Caki2 (cell line): ENCODE measurements around the gene ADAMTS15. TPM values are rescaled to one million over a fixed set of nuclear protein-coding genes. Genes with fewer than 3 reads are reported as not detected.
A peak's percentile ranks its signal among the peaks of the same experiment; 100 is the strongest.

Experiments
- DNase-seq: peaks from one replicate; pipeline ENCODE4 v3.0.0-alpha.2; 2015; ENCODE audit warnings: low read depth
- in situ Hi-C: cut with HindIII; loops from 2 replicates; pipeline ENCODE4 v1.10.0; 2016; ENCODE audit warnings: low sequenced_read_pairs, low pct_unique_long_range_greater_than_20kb, mixed read lengths
- total RNA-seq: library from RNA; depleted of rRNA; stranded (reverse); fragments of >200 nt; shearing (Covaris generic); gene quantifications from 2 replicates; pipeline ENCODE4 v1.2.3, GENCODE V29; 2014; ENCODE audit warnings: low replicate concordance

Gene ADAMTS15
- total RNA-seq, 1 experiment from 2014 or later, result 4.6 TPM

- peak; percentile 69 for DNase-seq
Observed at GRCh38 chr11:130415731-130416529, 32.5 kb upstream of the ADAMTS15 start.

GRCh38 chr11:130416530-130416882, 31.9 kb upstream of the ADAMTS15 start:
- no peak for DNase-seq
- in situ Hi-C loops, result no loop called here

More at GRCh38 chr11:130415731-130416529, 32.5 kb upstream of the ADAMTS15 start:
- in situ Hi-C loops, result no loop called here

- DNase-seq, result no peak
- in situ Hi-C loops, result no loop called here
Observed at GRCh38 chr11:130416906-130417305, 31.5 kb upstream of the ADAMTS15 start.

GRCh38 chr11:130418210-130418609, 30.2 kb upstream of the ADAMTS15 start:
- no peak for DNase-seq
- in situ Hi-C loops, result no loop called here

- in situ Hi-C loops, result no loop called here
- DNase-seq, result no peak
Observed at GRCh38 chr11:130418756-130419155, 29.7 kb upstream of the ADAMTS15 start.

- in situ Hi-C loops, result no loop called here
- no peak for DNase-seq
Observed at GRCh38 chr11:130420478-130421198, 27.8 kb upstream of the ADAMTS15 start.

GRCh38 chr11:130421199-130421585, 27.3 kb upstream of the ADAMTS15 start:
- DNase-seq, result no peak
- in situ Hi-C loops, result no loop called here

- no peak for DNase-seq
- in situ Hi-C loops, result no loop called here
Observed at GRCh38 chr11:130421697-130422096, 26.7 kb upstream of the ADAMTS15 start.

- no peak for DNase-seq
- in situ Hi-C loops, result no loop called here
Observed at GRCh38 chr11:130422251-130422995, 26.0 kb upstream of the ADAMTS15 start.

- in situ Hi-C loops, result no loop called here
- DNase-seq, result no peak
Observed at GRCh38 chr11:130423541-130424142, 24.8 kb upstream of the ADAMTS15 start.

GRCh38 chr11:130424613-130425140, 23.8 kb upstream of the ADAMTS15 start:
- DNase-seq, result no peak
- in situ Hi-C loops, result no loop called here

GRCh38 chr11:130425156-130425555, 23.3 kb upstream of the ADAMTS15 start:
- no peak for DNase-seq
- in situ Hi-C loops, result no loop called here

- DNase-seq, result no peak
- in situ Hi-C loops, result no loop called here
Observed at GRCh38 chr11:130426223-130426836, 22.1 kb upstream of the ADAMTS15 start.

- DNase-seq, result no peak
- in situ Hi-C loops, result no loop called here
Observed at GRCh38 chr11:130426837-130427341, 21.6 kb upstream of the ADAMTS15 start.

- no peak for DNase-seq
- in situ Hi-C loops, result no loop called here
Observed at GRCh38 chr11:130427581-130428315, 20.7 kb upstream of the ADAMTS15 start.

GRCh38 chr11:130428316-130429119, 19.9 kb upstream of the ADAMTS15 start, which contains the start of gene ADAMTS8:
Gene ADAMTS8 (minus strand): TSS chr11:130428609. CDS start chr11:130428286, 323 bp downstream.
- in situ Hi-C loops, result no loop called here
- DNase-seq, result no peak
